ENCODE measurements around the gene KCTD19.

The KCTD19 gene

DNA sequence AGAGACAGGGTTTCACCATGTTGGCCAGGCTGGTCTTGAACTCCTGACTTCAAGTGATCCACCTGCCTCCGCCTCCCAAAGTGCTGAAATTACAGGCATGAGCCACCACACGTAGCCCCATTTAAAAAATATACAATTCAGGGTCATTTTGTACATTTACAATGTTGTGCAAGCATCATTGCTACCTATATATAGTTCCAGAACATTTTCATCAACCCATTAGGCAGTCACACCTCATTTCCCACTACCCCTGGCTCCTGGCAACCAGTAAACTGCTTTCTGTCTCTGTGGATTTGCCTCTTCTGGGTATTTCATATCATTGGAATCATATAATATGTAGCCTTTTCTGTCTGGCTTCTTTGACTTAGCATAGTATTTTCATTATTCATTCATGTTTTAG lies 6.8 kb upstream of the KCTD19 start:
- Histone ChIP-seq H4K20me1 (ENCODE audit: control insufficient read depth, insufficient read depth, low read depth, low read length) (no peaks in the 10 kb centered on the region), H3K27me3 (ENCODE audit: control insufficient read depth, low read length) (peaks cover 6% of the 10 kb centered on the region; the same call in 1 of the 2 replicates), H3K9me3 (ENCODE audit: control insufficient read depth, insufficient read depth, low read length) (no peaks in the 10 kb centered on the region), H3K36me3 (ENCODE audit: control insufficient read depth, low read length) (no peaks in the 10 kb centered on the region), H3K4me1 (ENCODE audit: control insufficient read depth, low read length) (no peaks in the 10 kb centered on the region), H3K79me2 (ENCODE audit: control insufficient read depth, low read length) (no peaks in the 10 kb centered on the region), H3K4me2 (ENCODE audit: low read length) (no peak overlapping the region), H3K9me2 (replicated peaks; ENCODE audit: control insufficient read depth, low read length) (no peaks in the 10 kb centered on the region), H3F3A (ENCODE audit: control insufficient read depth, insufficient read depth) (no peaks in the 10 kb centered on the region), H3K4me3 (ENCODE audit: low read length) (no peak overlapping the region), H3K27ac (ENCODE audit: low read depth, low read length) (no peak overlapping the region)
- TF ChIP-seq, protein P1, sequence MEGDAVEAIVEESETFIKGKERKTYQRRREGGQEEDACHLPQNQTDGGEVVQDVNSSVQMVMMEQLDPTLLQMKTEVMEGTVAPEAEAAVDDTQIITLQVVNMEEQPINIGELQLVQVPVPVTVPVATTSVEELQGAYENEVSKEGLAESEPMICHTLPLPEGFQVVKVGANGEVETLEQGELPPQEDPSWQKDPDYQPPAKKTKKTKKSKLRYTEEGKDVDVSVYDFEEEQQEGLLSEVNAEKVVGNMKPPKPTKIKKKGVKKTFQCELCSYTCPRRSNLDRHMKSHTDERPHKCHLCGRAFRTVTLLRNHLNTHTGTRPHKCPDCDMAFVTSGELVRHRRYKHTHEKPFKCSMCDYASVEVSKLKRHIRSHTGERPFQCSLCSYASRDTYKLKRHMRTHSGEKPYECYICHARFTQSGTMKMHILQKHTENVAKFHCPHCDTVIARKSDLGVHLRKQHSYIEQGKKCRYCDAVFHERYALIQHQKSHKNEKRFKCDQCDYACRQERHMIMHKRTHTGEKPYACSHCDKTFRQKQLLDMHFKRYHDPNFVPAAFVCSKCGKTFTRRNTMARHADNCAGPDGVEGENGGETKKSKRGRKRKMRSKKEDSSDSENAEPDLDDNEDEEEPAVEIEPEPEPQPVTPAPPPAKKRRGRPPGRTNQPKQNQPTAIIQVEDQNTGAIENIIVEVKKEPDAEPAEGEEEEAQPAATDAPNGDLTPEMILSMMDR (IDR thresholded peaks at IDR 0.05; ENCODE audit: low read depth, low read length, poor library complexity, severe bottlenecking): no peak
- no peak for TF ChIP-seq EZH2phosphoT487 (IDR thresholded peaks at IDR 0.05; ENCODE audit: borderline replicate concordance, low read length)

DNA sequence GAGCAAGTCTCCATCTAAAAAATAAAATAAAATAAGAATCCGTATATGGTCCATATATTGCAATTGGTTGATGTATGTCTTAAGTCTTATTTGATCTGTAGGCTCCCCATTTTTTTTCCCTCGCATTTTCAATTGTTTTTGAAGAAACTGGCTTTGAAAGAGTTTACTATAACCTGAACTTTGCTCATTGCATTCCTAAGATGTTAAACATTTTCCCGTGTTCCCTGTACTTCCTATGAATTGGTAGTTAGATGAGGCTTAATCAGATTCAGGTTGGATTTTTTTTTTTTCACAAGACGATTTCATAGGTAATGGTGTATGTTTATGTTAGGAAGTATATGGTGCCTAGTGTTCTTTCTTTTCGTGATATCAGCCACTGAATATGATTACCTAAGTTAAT lies 3.4 kb upstream of the KCTD19 start:
- 0 out of 2 replicates have a peak, but pooled peaks cover under 1% of the 10 kb centered on the region for H3F3A ChIP-seq (ENCODE audit: control insufficient read depth, insufficient read depth)
- H3K36me3 ChIP-seq (ENCODE audit: control insufficient read depth, low read length): no peaks in the 10 kb centered on the region
- H3K9me3 ChIP-seq (ENCODE audit: control insufficient read depth, insufficient read depth, low read length): no peaks in the 10 kb centered on the region
- H3K4me2 ChIP-seq (ENCODE audit: low read length): no peak overlapping the region
- no peak overlapping the region for H3K27ac ChIP-seq (ENCODE audit: low read depth, low read length)
- no peaks in the 10 kb centered on the region for H3K79me2 ChIP-seq (ENCODE audit: control insufficient read depth, low read length)
- no peak overlapping the region for H3K4me3 ChIP-seq (ENCODE audit: low read length)
- no peaks in the 10 kb centered on the region for H4K20me1 ChIP-seq (ENCODE audit: control insufficient read depth, insufficient read depth, low read depth, low read length)
- no peaks in the 10 kb centered on the region for H3K9me2 ChIP-seq (replicated peaks; ENCODE audit: control insufficient read depth, low read length)
- peaks cover 2% of the 10 kb centered on the region; the same call in 1 of the 2 replicates for H3K27me3 ChIP-seq (ENCODE audit: control insufficient read depth, low read length)
- TF ChIP-seq EZH2phosphoT487 (IDR thresholded peaks at IDR 0.05; ENCODE audit: borderline replicate concordance, low read length): no peak
- TF ChIP-seq, protein P1 (IDR thresholded peaks at IDR 0.05; ENCODE audit: low read depth, low read length, poor library complexity, severe bottlenecking): no peak
- peaks cover under 1% of the 10 kb centered on the region for H3K4me1 ChIP-seq (ENCODE audit: control insufficient read depth, low read length)

DNA sequence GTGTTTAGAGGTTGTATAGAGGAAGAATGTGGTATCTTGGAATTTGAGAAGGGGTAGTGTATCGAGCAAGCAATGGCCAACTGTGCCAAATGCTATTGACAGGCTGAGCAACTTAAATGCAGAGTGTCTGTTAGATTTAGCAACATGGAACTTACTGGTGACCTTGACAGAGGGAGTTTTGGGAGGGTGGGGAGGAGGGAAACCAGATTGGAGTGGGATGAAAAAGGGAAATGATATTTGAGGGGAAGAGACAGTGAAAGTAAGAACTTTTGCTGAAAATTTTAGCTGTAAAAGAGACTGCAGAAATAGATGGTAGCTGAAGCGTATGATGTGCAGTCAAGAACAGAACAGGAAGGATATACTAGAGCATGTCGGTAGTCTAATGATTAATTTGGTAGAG lies 1.2 kb upstream of the KCTD19 start:
- TF ChIP-seq, protein P1 (IDR thresholded peaks at IDR 0.05; ENCODE audit: low read depth, low read length, poor library complexity, severe bottlenecking): no peak
- TF ChIP-seq EZH2phosphoT487 (IDR thresholded peaks at IDR 0.05; ENCODE audit: borderline replicate concordance, low read length): no peak

More for the DNA sequence above, 1.2 kb upstream of the KCTD19 start:
- H3K79me2 ChIP-seq (ENCODE audit: control insufficient read depth, low read length): no peaks in the 10 kb centered on the region
- H3K9me3 ChIP-seq (ENCODE audit: control insufficient read depth, insufficient read depth, low read length): no peaks in the 10 kb centered on the region
- peaks cover 5% of the 10 kb centered on the region; the same call in 1 of the 2 replicates for H3F3A ChIP-seq (ENCODE audit: control insufficient read depth, insufficient read depth)
- H3K36me3 ChIP-seq (ENCODE audit: control insufficient read depth, low read length): no peaks in the 10 kb centered on the region
- H4K20me1 ChIP-seq (ENCODE audit: control insufficient read depth, insufficient read depth, low read depth, low read length): no peaks in the 10 kb centered on the region
- no peaks in the 10 kb centered on the region for H3K9me2 ChIP-seq (replicated peaks; ENCODE audit: control insufficient read depth, low read length)
- H3K4me3 ChIP-seq (ENCODE audit: low read length): no peak overlapping the region
- H3K27ac ChIP-seq (ENCODE audit: low read depth, low read length): no peak overlapping the region
- peaks cover 7% of the 10 kb centered on the region; the same call in 1 of the 2 replicates for H3K27me3 ChIP-seq (ENCODE audit: control insufficient read depth, low read length)
- peaks cover 4% of the 10 kb centered on the region for H3K4me1 ChIP-seq (ENCODE audit: control insufficient read depth, low read length)
- no peak overlapping the region for H3K4me2 ChIP-seq (ENCODE audit: low read length)
